GM21381 (cell line): ENCODE results near the gene PARVB.

Source experiments
- ATAC-seq: cut with Tn5 transposase; IDR thresholded peaks from one replicate; pipeline ENCODE4 v1.9.1; 2021; ENCODE audit warnings: mild to moderate bottlenecking, moderate library complexity; ENCODE audit not compliant: unreplicated experiment

The PARVB gene

DNA sequence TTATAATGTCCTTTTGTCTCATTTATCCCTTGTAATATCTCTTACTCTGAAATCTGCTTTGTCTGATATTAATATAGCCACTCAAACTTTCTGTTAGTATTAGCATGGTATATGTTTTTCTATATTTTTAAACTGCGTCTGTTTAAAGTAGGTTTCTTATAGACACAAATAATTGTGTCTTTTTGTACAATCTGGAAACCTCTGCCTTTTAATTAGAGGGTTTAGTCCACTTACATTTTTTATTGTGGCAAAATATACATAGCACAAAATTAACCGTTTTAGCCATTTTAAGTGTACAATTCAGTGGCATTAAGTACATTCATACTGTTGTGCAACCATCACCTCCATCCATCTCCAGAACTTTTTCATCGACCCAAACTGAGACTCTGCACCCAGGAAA is 185.2 kb downstream of the PARVB start:
- no peak for ATAC-seq

DNA sequence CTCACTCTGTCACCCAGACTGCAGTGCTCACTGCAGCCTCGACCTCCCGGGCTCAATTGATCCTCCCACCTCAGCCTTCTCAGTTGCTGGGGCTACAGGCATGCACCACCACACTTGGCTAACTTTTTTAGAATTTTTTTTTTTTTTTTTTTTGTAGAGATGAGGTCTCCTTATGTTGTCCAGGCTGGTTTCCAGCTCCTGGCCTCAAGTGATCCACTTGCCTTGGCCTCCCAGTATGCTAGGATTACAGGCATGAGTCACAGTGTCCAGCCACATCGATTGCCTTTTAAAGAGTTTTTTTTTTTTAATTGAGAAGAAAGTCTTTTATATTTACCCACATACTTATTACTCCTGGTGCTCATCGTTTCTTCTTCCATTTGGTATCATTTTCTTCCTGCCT is 186.6 kb downstream of the PARVB start:
- ATAC-seq: no peak

- ATAC-seq: no peak
Observed at GRCh38 chr22:44211256-44211945, 187.3 kb downstream of the PARVB start.

DNA sequence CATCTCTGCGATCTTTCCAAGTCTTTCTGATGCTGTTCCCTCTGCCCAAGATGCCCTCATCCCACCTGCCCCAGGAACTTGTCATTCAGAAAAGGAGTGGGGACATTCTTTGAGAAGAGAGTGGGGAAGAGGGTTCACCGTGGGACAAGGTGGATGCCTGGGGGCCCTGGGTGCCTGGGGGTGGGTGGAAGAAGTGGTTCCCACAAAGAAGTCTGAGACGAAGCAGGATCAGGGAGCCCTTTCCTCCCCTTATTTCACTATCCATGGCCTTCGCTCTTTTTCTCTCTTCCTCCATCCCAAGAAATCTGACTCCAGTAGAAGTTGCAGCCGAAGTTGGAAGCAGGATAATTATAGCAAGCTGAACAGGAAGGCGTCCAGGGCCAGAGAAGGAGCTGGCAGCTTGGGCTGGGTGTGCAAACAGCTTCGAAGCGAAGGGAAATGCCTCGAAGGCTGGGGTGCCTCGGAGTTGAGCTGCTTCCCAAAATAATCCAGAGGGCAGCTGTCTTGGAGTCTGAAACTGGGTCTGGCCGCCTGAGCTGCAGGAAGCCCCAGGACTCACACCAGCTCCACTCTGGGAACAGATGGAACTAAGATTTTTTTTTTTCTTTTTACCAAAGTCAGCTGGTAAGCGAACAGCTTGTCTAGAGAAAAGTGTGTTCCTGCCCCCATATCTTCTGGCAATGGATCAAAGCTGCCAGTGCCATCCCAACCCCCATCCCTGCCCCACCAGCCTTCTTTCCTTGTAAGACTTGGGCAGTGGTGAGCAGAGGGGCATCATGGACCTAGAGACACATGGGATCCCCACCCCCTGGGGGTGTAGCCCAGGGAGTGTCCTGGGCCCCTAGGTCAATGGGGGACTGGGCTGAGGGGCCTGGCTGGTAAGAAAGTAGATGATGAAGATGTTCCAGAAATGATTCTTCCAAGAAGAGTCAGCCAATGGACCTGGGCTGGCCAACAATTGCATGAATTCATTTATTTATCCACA is 188.1 kb downstream of the PARVB start:
- ATAC-seq: no peak

DNA sequence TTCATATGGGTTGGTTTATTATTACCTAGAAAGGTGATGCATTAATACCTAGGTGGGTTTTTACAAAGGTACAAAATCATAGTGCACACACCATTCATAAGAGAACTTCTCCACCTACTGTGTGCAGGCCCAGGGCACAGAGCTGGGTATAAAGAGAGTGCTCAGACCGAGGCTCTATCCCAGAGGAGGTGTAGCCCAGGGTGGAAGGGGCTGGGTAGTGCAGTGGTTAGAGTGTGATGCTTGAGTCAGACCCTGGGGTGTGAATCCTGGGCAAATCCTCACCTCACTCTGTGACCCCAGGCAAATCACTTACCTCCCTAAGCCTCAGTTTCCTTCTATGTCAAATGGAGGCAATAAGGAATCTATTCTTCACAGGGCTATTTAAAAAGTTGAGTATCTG is 188.8 kb downstream of the PARVB start:
- ATAC-seq: no peak

- ATAC-seq: no peak
Observed at GRCh38 chr22:44213489-44214043, 189.5 kb downstream of the PARVB start.

DNA sequence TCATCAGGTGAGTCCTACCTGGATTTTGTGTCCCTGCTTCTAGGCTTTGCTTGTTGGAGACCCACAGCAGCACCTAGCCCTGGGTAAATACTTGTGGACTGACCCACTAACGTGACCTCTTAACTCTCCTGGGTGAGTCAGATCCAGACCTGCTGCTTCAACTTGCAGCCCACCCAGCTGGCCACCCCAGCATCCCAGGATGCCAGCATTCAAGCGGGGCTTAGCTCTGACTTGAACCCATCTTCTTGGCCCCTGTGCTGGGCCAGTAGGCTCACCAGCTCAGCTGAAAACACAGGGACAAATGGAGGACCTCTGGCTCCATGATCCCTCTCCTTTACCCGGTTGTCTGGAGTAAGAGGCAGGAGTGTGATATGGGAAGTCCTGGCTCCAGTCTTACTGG is 190.1 kb downstream of the PARVB start:
- ATAC-seq: no peak

- ATAC-seq: no peak
Observed at GRCh38 chr22:44214764-44215163, 190.7 kb downstream of the PARVB start.

DNA sequence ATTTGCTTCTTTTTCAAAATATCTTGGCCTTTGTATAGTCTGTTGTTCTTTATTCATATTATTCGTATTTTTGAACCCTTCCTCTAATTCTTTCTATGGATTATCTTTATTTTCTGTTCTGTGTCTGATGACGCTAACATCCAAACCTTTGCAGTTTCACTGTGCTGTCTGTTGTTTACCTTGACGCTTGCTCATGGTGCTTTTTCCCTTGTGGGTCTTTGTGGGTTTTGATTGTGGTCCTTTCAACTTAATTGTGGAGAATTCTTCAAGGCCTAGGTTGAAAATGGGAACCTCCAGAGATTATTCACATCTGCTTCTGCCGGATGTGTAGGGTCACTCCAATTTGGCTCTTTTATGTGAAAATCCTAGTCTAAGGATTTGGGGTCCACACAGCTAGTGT is 191.2 kb downstream of the PARVB start:
- ATAC-seq: no peak

GRCh38 chr22:44217346-44217745 is 193.2 kb downstream of the PARVB start:
- ATAC-seq: no peak

DNA sequence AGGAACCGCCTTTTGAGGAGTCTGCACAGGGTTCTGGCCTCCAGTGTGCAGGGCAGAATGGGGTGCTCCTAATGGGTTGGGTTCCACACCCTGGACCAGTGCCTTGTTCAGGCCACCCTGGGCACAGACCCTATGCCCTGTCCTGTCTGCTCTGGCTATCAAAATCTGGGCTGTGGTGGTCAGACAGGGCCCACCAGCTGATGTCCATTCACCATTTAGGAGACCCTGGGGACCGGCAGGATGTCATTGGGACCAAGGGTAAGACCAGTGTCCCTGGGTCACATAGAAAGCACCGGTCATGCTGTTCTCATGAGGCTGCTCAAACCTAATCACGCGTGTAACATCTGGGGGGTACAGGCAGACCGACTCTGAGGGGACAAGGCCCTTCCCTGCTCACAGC is 194.0 kb downstream of the PARVB start:
- ATAC-seq: no peak

- ATAC-seq: no peak
Observed at GRCh38 chr22:44219101-44219870, 195.2 kb downstream of the PARVB start.

- no peak for ATAC-seq
Observed at GRCh38 chr22:44220727-44221680, 196.9 kb downstream of the PARVB start.

- no peak for ATAC-seq
Observed at GRCh38 chr22:44221710-44222475, 197.8 kb downstream of the PARVB start.
